Measurements from ENCODE around the gene YBEY.

Gene YBEY

GRCh38 chr21:46297338-46298271, 11.5 kb downstream of the YBEY start:
- peak overlapping the region; percentile 29 for H3K4me3 ChIP-seq (ENCODE audit: control insufficient read depth, low read depth, low read length)
- TF ChIP-seq, protein P1, sequence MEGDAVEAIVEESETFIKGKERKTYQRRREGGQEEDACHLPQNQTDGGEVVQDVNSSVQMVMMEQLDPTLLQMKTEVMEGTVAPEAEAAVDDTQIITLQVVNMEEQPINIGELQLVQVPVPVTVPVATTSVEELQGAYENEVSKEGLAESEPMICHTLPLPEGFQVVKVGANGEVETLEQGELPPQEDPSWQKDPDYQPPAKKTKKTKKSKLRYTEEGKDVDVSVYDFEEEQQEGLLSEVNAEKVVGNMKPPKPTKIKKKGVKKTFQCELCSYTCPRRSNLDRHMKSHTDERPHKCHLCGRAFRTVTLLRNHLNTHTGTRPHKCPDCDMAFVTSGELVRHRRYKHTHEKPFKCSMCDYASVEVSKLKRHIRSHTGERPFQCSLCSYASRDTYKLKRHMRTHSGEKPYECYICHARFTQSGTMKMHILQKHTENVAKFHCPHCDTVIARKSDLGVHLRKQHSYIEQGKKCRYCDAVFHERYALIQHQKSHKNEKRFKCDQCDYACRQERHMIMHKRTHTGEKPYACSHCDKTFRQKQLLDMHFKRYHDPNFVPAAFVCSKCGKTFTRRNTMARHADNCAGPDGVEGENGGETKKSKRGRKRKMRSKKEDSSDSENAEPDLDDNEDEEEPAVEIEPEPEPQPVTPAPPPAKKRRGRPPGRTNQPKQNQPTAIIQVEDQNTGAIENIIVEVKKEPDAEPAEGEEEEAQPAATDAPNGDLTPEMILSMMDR (conservative IDR thresholded peaks at IDR 0.05; ENCODE audit: control insufficient read depth, insufficient read depth, low read depth, low read length), result no peak
- peak; percentile 31 for DNase-seq (ENCODE audit: low read depth)

DNA sequence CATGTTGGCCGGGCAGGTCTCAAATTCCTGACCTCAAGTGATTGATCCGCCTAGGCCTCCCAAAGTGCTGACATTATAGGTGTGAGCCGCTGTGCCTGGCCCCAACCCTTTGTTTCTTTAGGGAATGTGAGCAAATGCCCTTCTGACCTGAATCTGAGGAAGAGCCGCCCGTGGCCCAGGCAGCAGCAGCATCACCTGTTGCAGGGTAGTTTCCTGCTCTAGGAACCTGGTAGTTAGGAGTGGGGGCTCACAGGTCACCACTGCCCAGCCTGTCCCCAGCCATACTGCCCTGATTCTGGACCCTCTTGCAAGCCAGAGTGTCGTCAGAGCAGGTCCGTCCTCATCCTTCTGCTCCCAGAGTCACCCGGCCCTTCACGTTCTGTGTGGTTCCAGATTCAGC, 13.0 kb downstream of the YBEY start:
- no peak for DNase-seq (ENCODE audit: low read depth)
- no peak overlapping the region for H3K4me3 ChIP-seq (ENCODE audit: control insufficient read depth, low read depth, low read length)
- TF ChIP-seq, protein P1 (conservative IDR thresholded peaks at IDR 0.05; ENCODE audit: control insufficient read depth, insufficient read depth, low read depth, low read length), result no peak

DNA sequence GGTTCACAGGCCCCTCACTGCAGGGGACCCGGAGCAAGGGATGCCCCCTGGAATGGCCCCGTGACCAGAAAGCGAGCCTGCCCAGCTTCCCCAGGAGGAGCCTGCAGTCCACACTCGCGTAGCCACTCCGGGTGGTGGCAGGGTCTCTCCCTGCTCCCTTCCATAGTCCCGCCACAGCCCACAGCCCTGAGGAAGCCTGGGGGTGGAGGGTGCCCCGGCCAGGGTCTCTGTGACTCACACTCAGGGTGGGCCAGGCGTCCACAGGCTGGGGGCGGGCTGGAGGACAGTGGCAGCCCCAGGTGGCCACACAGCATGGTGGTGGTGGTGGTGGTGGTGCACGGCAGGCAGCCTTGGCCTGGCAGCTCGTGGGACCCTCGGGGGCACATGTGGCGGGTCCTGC, 15.6 kb downstream of the YBEY start:
- no peak overlapping the region for H3K4me3 ChIP-seq (ENCODE audit: control insufficient read depth, low read depth, low read length)
- no peak for DNase-seq (ENCODE audit: low read depth)
- TF ChIP-seq, protein P1 (conservative IDR thresholded peaks at IDR 0.05; ENCODE audit: control insufficient read depth, insufficient read depth, low read depth, low read length), result no peak

DNA sequence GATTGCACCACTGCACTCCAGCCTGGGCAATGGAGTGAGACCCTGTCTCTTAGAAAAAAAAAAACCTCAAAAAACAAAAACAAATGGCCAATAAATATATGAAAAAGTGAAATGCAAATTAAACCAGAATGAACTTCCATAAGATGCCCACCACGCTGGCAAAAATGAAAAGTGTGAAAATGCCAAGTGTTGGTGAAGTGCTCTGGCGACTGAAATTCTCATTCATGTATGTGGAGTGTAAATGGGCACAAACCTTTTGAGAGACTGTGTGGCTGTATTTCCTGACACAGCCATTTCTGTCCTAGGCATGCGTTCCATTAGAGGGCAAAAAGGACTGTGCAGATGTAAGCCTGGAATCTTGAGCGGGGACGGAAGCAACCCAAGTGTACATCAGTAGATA, 18.3 kb downstream of the YBEY start:
- TF ChIP-seq, protein P1 (conservative IDR thresholded peaks at IDR 0.05; ENCODE audit: control insufficient read depth, insufficient read depth, low read depth, low read length), result no peak
- no peak for DNase-seq (ENCODE audit: low read depth)
- no peak overlapping the region for H3K4me3 ChIP-seq (ENCODE audit: control insufficient read depth, low read depth, low read length)

GRCh38 chr21:46304955-46305354, 18.8 kb downstream of the YBEY start:
- TF ChIP-seq, protein P1 (conservative IDR thresholded peaks at IDR 0.05; ENCODE audit: control insufficient read depth, insufficient read depth, low read depth, low read length), result no peak
- no peak for DNase-seq (ENCODE audit: low read depth)
- no peak overlapping the region for H3K4me3 ChIP-seq (ENCODE audit: control insufficient read depth, low read depth, low read length)

DNA sequence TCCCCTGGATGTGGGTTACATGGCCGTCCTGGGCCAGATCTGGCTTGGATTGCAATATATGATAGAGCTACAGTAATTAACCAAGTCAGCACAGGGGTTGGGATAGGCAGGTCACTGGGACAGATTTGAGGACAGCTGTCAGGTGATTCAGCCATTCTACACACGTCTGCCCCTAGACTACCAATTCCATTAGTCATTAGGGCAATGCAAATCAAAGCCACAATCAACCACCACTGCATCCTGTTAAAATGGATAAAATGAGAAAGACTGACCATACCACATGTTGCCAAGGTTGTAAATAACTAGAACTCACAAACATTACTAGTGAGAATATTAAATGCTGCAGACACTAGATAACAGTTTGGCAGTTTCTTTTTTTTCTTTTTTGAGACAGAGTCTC, 21.5 kb downstream of the YBEY start:
- peak; percentile 69 for DNase-seq (ENCODE audit: low read depth)
- H3K4me3 ChIP-seq (ENCODE audit: control insufficient read depth, low read depth, low read length), result no peak overlapping the region
- TF ChIP-seq, protein P1 (conservative IDR thresholded peaks at IDR 0.05; ENCODE audit: control insufficient read depth, insufficient read depth, low read depth, low read length), result no peak
